Keratinocyte (primary cell): ENCODE measurements around the gene WBP1.

ENCODE experiments used
- CTCF ChIP-seq, 3 experiments: IDR thresholded peaks in 1 of 3; conservative IDR thresholded peaks in 1 of 3; optimal IDR thresholded peaks in 1 of 3; 2 replicates in 2 of 3; 3 replicates in 1 of 3; pipeline versions ENCODE3 to v1.5.1; 2011; ENCODE audit warnings: low read length in 3 of 3, mild to moderate bottlenecking in 3 of 3, moderate library complexity in 2 of 3, control low read depth in 1 of 3, inconsistent platforms in 1 of 3; ENCODE audit not compliant: insufficient read depth in 2 of 3; ENCODE audit errors: extremely low read depth in 1 of 3
- EZH2 ChIP-seq: IDR thresholded peaks from one replicate; pipeline ENCODE4 v1.6.1; 2012; ENCODE audit warnings: inconsistent platforms, mild to moderate bottlenecking, low read length, moderate library complexity

- TF ChIP-seq CTCF (optimal IDR thresholded peaks at IDR 0.05 in 1 of 3, IDR thresholded peaks at IDR 0.05 in 1 of 3, conservative IDR thresholded peaks at IDR 0.05 in 1 of 3; ENCODE audit: extremely low read depth in 1 of 3, insufficient read depth in 2 of 3, low read length in 3 of 3) (no peak), EZH2 (no peak)
Observed at GRCh38 chr2:74441170-74441689, 17.0 kb upstream of the WBP1 start.
